CD14-positive monocyte (primary cell): ENCODE data around the gene TENM3. TPM values are rescaled to one million over a fixed set of nuclear protein-coding genes. Genes with fewer than 3 reads are reported as not detected.

Experiments
- DNase-seq, 3 donors: peaks; one replicate each; pipeline ENCODE4 v3.0.0-alpha.2; 2011 to 2022
- H2AFZ ChIP-seq: 2 replicates; pipeline ENCODE4 v1.6.0; 2012; ENCODE audit warnings: mild to moderate bottlenecking, low read depth, low read length, inconsistent platforms; ENCODE audit not compliant: insufficient read depth, poor library complexity, severe bottlenecking
- H3K27ac ChIP-seq, 2 donors: 1 replicate in 1 of 2; 2 replicates in 1 of 2; pipeline ENCODE4 v1.5.1; 2012 to 2013; ENCODE audit warnings: low read length in 2 of 2, control low read depth in 1 of 2, inconsistent platforms in 1 of 2, low read depth in 1 of 2, mild to moderate bottlenecking in 1 of 2
- H3K27me3 ChIP-seq, 2 donors: one replicate each; pipeline versions ENCODE4 v1.6.0 to v1.6.1; 2011 to 2013; ENCODE audit warnings: low read length in 2 of 2; ENCODE audit not compliant: control insufficient read depth in 2 of 2, insufficient read depth in 2 of 2
- H3K36me3 ChIP-seq, 2 donors: replicated peaks in 1 of 2; 1 replicate in 1 of 2; 2 replicates in 1 of 2; pipeline versions ENCODE4 v1.5.1 to v1.6.1; 2012 to 2013; ENCODE audit warnings: low read length in 2 of 2, control low read depth in 1 of 2, inconsistent platforms in 1 of 2, mild to moderate bottlenecking in 1 of 2; ENCODE audit not compliant: insufficient read depth in 2 of 2, control insufficient read depth in 1 of 2
- H3K4me1 ChIP-seq, 2 donors: 1 replicate in 1 of 2; 2 replicates in 1 of 2; pipeline versions ENCODE4 v1.5.1 to v1.6.1; 2012 to 2013; ENCODE audit warnings: low read length in 2 of 2, control low read depth in 1 of 2, inconsistent platforms in 1 of 2, mild to moderate bottlenecking in 1 of 2, moderate library complexity in 1 of 2; ENCODE audit not compliant: insufficient read depth in 2 of 2, control insufficient read depth in 1 of 2
- H3K4me2 ChIP-seq: replicated peaks from 2 replicates; pipeline ENCODE3; 2012; ENCODE audit warnings: low read length, moderate library complexity, mild to moderate bottlenecking; ENCODE audit not compliant: poor library complexity, severe bottlenecking; ENCODE audit errors: extremely low read depth
- H3K4me3 ChIP-seq, 3 experiments: fragments of 200-600 bp in 1 of 3; sonication (generic) in 1 of 3; replicated peaks in 1 of 3; 1 replicate in 2 of 3; 2 replicates in 1 of 3; pipeline ENCODE4 v1.5.1; 2011 to 2013; ENCODE audit warnings: low read length in 3 of 3, mild to moderate bottlenecking in 3 of 3, control low read depth in 2 of 3, low read depth in 2 of 3, inconsistent platforms in 1 of 3, moderate library complexity in 1 of 3
- H3K79me2 ChIP-seq: 2 replicates; pipeline ENCODE4 v1.6.0; 2012; ENCODE audit warnings: mild to moderate bottlenecking, control low read depth, inconsistent platforms, low read length, moderate library complexity; ENCODE audit not compliant: insufficient read depth
- H3K9ac ChIP-seq: 2 replicates; pipeline ENCODE4 v1.6.0; 2017; ENCODE audit warnings: low read length, mild to moderate bottlenecking; ENCODE audit not compliant: insufficient read depth, poor library complexity, severe bottlenecking
- H3K9me3 ChIP-seq, 2 donors: replicated peaks in 1 of 2; 1 replicate in 1 of 2; 2 replicates in 1 of 2; pipeline versions ENCODE4 v1.5.1 to v1.6.1; 2012 to 2013; ENCODE audit warnings: low read length in 2 of 2, control low read depth in 1 of 2; ENCODE audit not compliant: control insufficient read depth in 1 of 2, insufficient read depth in 1 of 2
- H4K20me1 ChIP-seq: 2 replicates; pipeline ENCODE4 v1.6.0; 2012; ENCODE audit warnings: mild to moderate bottlenecking, low read length, control low read depth, moderate library complexity; ENCODE audit not compliant: insufficient read depth
- H3K27ac Mint-ChIP-seq, 7 donors: one replicate each; pipeline ENCODE4 v1.8.0; 2020; ENCODE audit warnings: mild to moderate bottlenecking in 7 of 7, mixed read lengths in 7 of 7, moderate library complexity in 6 of 7, inconsistent platforms in 2 of 7
- H3K27me3 Mint-ChIP-seq, 3 donors: one replicate each; pipeline ENCODE4 v1.8.0; 2021 to 2022; ENCODE audit warnings: low read depth in 3 of 3, mild to moderate bottlenecking in 3 of 3, mixed read lengths in 3 of 3, moderate library complexity in 3 of 3, inconsistent platforms in 1 of 3
- H3K36me3 Mint-ChIP-seq, 2 donors: one replicate each; pipeline ENCODE4 v1.8.0; 2020; ENCODE audit warnings: mixed read lengths in 2 of 2, inconsistent platforms in 1 of 2, mild to moderate bottlenecking in 1 of 2
- H3K4me1 Mint-ChIP-seq: one replicate; pipeline ENCODE4 v1.8.0; 2020; ENCODE audit warnings: mild to moderate bottlenecking, mixed read lengths
- H3K4me3 Mint-ChIP-seq, 2 donors: one replicate each; pipeline ENCODE4 v1.8.0; 2020; ENCODE audit warnings: mild to moderate bottlenecking in 2 of 2, mixed read lengths in 2 of 2, moderate library complexity in 1 of 2
- H3K9me3 Mint-ChIP-seq, 7 donors: one replicate each; pipeline ENCODE4 v1.8.0; 2020 to 2022; ENCODE audit warnings: mixed read lengths in 7 of 7, mild to moderate bottlenecking in 6 of 7, moderate library complexity in 6 of 7, inconsistent platforms in 2 of 7
- WGBS: methylation state at CpG from one replicate; pipeline ENCODE4 v1.1.5; 2013; ENCODE audit warnings: missing lambda C conversion rate; ENCODE audit not compliant: insufficient coverage; 5-methylcytosine and 5-hydroxymethylcytosine counted together
- intact Hi-C, 2 donors: fragments of 100-400 bp; cut with micrococcal nuclease; formaldehyde crosslinking; loops; one replicate each; pipeline versions ENCODE4 v1.15.0 to v1.15.1; 2023
- polyA plus RNA-seq, 3 donors: library from polyadenylated mRNA; depleted of rRNA in 1 of 3; unstranded in 2 of 3; stranded (reverse) in 1 of 3; fragments of 300-500 nt in 2 of 3; fragments of >200 nt in 1 of 3; fragmentation: Illumina TruSeq in 2 of 3; gene quantifications; 1 replicate in 2 of 3; 2 replicates in 1 of 3; pipeline ENCODE4 v1.2.3, GENCODE V29; 2012 to 2021
- TF ChIP-seq, protein P1 (sequence below): fragments of 200-600 bp; IDR thresholded peaks from one replicate; pipeline ENCODE4 v1.8.0; 2022; ENCODE audit warnings: antibody characterized with exemption, mild to moderate bottlenecking

TENM3 gene
- polyA plus RNA-seq, 3 donors = not detected

- Mint-ChIP-seq H3K27me3 (peaks cover 0 to 3% (median 0%) of the 10 kb centered on the region in 3 donors), H3K36me3 (no peaks in the 10 kb centered on the region), H3K4me3 (no peak overlapping the region), H3K4me1 (no peaks in the 10 kb centered on the region), H3K9me3 (peaks cover 0 to 4% (median 2%) of the 10 kb centered on the region in 7 donors), H3K27ac (no peak overlapping the region)
- no peak for DNase-seq
- Histone ChIP-seq H3K4me2 (no peak overlapping the region), H3K79me2 (no peaks in the 10 kb centered on the region), H3K4me1 (no peaks in the 10 kb centered on the region), H3K27ac (no peak overlapping the region), H3K9ac (no peak overlapping the region), H3K9me3 (no peaks in the 10 kb centered on the region), H3K4me3 (no peak overlapping the region), H2AFZ (no peak overlapping the region), H3K27me3 (no peaks in the 10 kb centered on the region), H4K20me1 (no peaks in the 10 kb centered on the region), H3K36me3 (no peaks in the 10 kb centered on the region)
- WGBS = no CpG with 5 or more reads among the region's 2 CpGs
- intact Hi-C loops = no loop called here
- TF ChIP-seq, protein P1, sequence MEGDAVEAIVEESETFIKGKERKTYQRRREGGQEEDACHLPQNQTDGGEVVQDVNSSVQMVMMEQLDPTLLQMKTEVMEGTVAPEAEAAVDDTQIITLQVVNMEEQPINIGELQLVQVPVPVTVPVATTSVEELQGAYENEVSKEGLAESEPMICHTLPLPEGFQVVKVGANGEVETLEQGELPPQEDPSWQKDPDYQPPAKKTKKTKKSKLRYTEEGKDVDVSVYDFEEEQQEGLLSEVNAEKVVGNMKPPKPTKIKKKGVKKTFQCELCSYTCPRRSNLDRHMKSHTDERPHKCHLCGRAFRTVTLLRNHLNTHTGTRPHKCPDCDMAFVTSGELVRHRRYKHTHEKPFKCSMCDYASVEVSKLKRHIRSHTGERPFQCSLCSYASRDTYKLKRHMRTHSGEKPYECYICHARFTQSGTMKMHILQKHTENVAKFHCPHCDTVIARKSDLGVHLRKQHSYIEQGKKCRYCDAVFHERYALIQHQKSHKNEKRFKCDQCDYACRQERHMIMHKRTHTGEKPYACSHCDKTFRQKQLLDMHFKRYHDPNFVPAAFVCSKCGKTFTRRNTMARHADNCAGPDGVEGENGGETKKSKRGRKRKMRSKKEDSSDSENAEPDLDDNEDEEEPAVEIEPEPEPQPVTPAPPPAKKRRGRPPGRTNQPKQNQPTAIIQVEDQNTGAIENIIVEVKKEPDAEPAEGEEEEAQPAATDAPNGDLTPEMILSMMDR = no peak
These were observed 232.3 kb downstream of the TENM3 start for GRCh38 chr4:182475539-182475938.

DNA sequence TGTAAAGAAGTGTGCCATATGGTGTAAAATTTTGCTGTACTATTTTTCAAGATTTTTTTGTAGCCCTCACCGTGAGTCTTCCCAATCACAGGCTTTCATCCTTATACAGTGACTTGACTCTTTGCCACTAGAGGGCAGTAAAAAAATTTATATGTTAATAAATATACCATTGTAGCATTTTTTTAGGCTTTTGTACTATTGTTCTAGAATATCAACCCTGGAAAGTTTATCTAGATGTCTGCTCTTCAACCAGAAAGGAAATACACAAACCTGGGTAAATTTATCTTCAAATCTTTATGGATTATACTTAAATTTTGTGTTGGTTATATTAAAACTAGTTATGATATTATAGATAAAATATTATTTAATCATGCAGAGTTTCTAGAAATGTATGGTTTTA is 235.3 kb downstream of the TENM3 start:
- Histone ChIP-seq H3K27ac (no peak overlapping the region), H3K9ac (no peak overlapping the region), H3K4me1 (no peaks in the 10 kb centered on the region), H3K9me3 (no peaks in the 10 kb centered on the region), H3K4me2 (no peak overlapping the region), H3K4me3 (no peak overlapping the region), H4K20me1 (no peaks in the 10 kb centered on the region), H2AFZ (no peak overlapping the region), H3K79me2 (no peaks in the 10 kb centered on the region), H3K27me3 (no peaks in the 10 kb centered on the region), H3K36me3 (no peaks in the 10 kb centered on the region)
- peaks cover 0 to 3% (median 0%) of the 10 kb centered on the region in 3 donors for H3K27me3 Mint-ChIP-seq
- TF ChIP-seq, protein P1 = peak; percentile 60
- no peak overlapping the region for H3K27ac Mint-ChIP-seq
- peaks cover 0 to under 1% (median 0%) of the 10 kb centered on the region in 7 donors for H3K9me3 Mint-ChIP-seq
- no peaks in the 10 kb centered on the region for H3K36me3 Mint-ChIP-seq
- H3K4me1 Mint-ChIP-seq = no peaks in the 10 kb centered on the region
- intact Hi-C loops = no loop called here
- H3K4me3 Mint-ChIP-seq = no peak overlapping the region
- DNase-seq = no peak
- no CpG with 5 or more reads among the region's 1 CpG for WGBS
